Ammon's horn (tissue), 1 donor: Measurements from ENCODE around the gene KRTAP9-2.
"Not testable (repeated sequence)": the region's sequence is repeated elsewhere in the genome, so short reads cannot be mapped to it uniquely, and the experiment has no call there.

Source experiments
- DNase-seq: peaks from one replicate; pipeline ENCODE4 v3.0.0-alpha.2; 2016; ENCODE audit warnings: low spot score

KRTAP9-2 gene, protein sequence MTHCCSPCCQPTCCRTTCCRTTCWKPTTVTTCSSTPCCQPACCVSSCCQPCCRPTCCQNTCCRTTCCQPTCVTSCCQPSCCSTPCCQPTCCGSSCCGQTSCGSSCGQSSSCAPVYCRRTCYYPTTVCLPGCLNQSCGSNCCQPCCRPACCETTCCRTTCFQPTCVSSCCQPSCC

DNA sequence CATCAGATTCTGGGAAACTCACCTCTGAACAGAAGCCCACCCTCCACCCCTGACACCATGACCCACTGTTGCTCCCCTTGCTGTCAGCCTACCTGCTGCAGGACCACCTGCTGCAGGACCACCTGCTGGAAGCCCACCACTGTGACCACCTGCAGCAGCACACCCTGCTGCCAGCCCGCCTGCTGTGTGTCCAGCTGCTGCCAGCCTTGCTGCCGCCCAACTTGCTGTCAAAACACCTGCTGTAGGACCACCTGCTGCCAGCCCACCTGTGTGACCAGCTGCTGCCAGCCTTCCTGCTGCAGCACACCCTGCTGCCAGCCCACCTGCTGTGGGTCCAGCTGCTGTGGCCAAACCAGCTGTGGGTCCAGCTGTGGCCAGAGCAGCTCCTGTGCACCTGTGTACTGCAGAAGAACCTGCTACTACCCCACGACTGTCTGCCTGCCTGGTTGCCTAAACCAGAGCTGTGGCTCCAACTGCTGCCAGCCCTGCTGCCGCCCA is at the start of gene KRTAP9-2:
Gene KRTAP9-2 (plus strand): TSS at position 51 of the 498 bp plus-strand sequence. CDS start 7 bp downstream, at position 58.
- DNase-seq, result not testable (repeated sequence)

DNA sequence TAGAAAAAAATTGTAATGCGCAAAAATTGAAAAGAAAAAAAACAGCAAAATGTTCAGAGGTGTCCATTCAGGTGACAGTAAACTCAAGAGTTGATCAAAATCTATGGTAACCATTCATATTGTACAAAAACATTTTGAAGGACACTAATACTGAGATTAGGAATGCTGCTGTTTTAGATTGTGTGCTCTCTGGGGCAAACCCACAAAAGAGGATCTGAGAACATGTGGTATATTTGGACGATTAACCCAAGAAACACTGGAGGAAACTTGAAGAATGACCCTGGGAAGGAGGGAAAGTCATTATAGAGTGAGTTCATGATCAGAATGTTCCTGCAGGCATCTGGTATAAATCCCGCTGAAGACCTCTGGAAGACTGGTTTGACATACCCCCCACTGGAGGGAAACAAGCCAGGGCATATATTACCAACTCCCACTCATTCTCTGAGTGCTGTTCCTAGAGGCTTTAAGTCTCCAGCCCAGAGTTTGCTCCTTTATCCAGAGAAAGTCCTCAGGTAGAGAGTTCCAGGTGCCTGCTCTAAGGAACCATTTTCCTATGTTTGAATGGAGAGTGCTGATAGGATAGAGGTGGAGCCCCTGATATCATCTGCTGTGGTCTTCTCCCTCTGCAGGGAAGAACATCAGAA is 49.6 kb upstream of the KRTAP9-2 start:
- DNase-seq, result no peak

GRCh38 chr17:41177727-41178271 is 48.6 kb upstream of the KRTAP9-2 start, which contains the start of gene KRTAP4-2:
KRTAP4-2 (minus strand) TSS chr17:41178221; CDS start chr17:41178164, 57 bp downstream.
- no peak for DNase-seq

DNA sequence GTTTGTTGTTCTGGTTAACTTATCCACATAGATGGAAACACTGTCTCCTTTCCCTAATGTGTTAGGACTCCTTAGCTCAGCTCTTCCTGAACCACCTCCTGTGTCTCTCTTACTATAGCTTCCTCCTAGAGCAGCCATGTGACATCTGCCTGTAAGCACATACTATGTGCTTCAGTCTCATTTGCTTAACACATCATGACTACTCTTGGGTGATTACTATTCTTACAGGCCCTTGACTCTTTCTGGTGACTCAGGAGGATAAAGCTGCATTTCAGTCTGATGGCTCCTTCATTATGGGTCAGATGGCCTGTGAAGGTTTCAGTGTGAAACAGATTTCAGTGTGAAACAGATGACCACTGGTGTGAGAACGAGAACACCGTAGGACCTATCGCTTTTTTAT is 48.1 kb upstream of the KRTAP9-2 start:
- peak; percentile 25 for DNase-seq

- no peak for DNase-seq
Measured at GRCh38 chr17:41178843-41179616, 47.4 kb upstream of the KRTAP9-2 start.

DNA sequence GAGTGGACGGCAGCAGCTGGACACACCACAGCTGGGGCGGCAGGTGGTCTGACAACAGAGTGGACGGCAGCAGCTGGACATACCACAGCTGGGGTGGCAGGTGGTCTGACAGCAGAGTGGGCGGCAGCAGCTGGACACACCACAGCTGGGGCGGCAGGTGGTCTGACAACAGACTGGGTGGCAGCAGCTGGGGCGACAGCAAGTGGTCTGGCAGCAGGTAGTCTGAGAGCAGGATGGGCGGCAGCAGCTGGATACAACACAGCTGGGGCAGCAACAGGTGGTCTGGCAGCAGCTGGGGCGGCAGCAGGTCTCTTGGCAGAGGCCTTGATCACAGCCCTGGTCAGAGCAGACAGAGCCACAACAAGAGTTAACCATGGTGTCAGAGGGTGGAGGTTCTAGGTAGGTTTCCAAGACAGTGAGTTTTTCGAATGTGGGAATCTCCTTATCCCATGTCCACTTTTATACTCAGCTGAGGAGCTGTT is 41.9 kb upstream of the KRTAP9-2 start, which contains the start of gene KRTAP4-1:
Gene KRTAP4-1 (minus strand): TSS at position 432 of the 482 bp plus-strand sequence. CDS start 57 bp downstream, at position 375.
- no peak for DNase-seq

- no peak for DNase-seq
Measured at GRCh38 chr17:41185001-41185400, 41.4 kb upstream of the KRTAP9-2 start.

DNA sequence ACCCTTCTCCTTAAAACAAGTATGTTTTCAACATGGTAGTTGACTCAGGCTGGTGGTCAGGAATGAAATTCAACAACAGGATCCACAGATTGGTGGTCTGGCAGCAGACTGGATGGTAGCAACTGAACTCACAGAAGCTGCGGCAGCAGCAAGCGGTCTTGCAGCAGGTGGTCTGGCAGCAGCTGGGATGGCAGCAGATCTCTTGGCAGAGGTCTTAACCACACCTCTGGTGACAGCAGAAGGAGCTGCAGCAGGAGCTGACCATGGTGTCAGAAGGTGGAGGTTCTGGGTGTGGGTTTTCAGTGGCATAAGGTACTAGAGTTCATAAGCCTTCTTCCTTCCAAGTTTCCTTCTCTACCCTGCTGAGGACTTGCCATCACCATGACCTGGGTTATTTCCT is 39.6 kb upstream of the KRTAP9-2 start:
- DNase-seq, result no peak

- DNase-seq, result not testable (repeated sequence)
Measured at GRCh38 chr17:41189837-41190318, 36.6 kb upstream of the KRTAP9-2 start, which contains the start of gene KRTAP9-1. KRTAP9-1 (plus strand) TSS chr17:41189887; CDS start chr17:41189887, 0 bp downstream.

- no peak for DNase-seq
Measured at GRCh38 chr17:41190328-41190727, 36.1 kb upstream of the KRTAP9-2 start.

DNA sequence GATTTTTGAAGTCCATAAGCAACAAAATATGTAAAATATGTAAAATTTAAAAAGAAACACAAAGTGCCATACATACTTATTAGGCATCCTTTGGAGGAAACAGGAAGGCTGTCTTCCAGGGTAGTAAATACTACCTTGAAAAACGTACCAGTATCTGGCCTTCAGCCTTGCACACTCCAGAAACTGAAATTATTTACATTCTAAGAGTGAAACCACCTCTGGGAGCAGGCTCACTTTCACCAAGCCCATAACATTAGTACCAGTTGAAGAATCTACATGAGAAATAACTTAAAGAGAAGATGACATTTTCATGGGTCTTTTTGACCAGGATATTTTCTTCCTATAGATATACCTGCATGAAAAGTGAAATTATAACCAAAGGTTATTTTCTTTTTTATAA is 30.4 kb upstream of the KRTAP9-2 start:
- no peak for DNase-seq

DNA sequence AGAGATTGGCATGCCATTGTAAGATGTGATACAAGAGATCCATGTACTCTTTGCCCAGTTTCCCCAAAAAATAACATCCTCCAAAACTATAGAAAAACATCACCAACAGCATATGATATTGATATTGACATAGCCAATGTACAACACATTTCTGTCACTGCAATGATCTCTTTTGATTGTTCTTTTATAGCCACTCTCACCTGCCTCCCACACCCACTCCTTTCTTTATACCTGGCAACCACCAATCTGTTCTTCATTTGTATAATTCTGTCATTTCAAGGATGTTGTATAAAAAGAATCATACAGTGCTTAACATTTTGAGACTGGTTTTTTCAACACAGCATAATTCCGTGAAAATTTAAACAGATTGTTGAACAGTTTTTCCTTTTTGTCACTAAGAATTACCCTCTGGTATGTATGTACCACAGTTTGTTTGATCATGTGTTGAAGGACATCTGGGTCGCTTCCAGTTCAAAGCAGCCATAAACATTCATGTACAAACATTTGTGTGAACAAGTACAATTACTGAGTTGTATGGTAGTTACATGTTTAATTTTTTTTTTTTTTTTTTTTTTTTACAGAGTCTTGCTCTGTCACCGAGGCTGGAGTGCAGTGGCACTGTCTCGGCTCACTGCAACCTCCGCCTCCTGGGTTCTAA is 26.9 kb upstream of the KRTAP9-2 start:
- DNase-seq, result no peak

DNA sequence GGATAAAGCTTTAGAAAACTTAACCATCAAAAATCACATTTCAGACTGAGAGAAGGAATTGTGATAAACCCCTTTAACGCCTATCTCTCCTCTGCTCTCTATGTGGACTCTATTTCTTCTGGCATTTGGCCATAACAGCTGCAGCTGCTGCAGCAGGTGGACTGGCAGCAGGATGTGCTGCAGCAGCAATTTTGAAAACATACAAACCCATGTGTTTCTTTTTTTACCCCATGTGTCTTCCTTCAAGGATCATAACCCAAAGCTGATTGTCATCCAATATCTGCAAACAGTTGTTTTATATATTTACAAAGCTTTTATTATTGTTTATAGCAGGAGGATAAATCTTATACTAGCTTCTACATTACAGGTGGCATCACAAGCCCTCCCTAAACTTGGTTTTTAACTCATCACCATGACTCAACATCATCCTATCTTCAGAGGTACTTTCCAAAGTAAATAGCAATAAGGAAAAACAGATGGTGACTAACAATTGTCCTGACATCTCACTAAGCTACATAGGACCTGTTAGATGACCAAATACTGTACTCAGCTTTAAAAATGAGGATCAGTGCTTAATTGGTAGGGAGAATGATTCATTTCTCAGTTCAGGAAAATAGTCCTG is 14.5 kb upstream of the KRTAP9-2 start:
- DNase-seq, result no peak

- DNase-seq, result no peak
Measured at GRCh38 chr17:41212524-41213169, 13.8 kb upstream of the KRTAP9-2 start.

GRCh38 chr17:41215681-41216080 is 10.8 kb upstream of the KRTAP9-2 start:
- no peak for DNase-seq

DNA sequence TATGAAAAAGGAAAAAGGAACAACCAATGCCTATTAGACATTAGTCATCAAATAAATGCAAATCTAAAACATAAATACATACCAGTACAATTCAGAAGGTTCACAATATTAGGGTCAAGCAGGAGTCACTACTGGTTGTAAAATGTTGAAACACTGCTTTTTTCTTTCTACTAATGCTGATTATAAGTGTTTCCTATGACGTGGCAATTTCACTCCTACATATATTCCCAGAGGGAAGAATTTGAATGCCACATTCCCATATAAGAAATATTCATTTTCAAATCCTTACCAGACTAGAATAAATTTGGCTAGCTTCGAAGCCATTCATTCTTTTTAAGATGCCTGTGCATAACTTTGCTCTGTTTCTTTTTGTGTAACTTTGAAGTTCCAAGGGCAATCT is 2.6 kb upstream of the KRTAP9-2 start:
- DNase-seq, result no peak

DNA sequence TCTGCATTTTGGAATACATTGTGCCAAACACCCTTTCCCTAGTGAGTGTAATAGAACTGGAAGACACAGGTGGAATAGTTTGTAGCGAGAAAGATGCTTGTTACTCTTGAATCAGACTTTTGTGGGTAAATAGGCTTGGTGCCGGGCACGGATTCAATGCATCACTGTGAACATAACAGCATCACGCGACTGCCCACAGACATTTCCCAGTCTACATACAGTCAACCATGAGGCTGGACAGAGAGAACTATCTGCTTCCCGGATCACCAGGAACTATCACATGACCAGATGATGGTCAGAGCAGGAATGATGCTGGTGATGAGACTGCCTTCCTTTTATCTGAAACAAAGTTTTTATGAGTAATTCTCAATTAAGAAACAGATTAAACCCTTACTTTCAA is 397 bp upstream of the KRTAP9-2 start:
- DNase-seq, result no peak

DNA sequence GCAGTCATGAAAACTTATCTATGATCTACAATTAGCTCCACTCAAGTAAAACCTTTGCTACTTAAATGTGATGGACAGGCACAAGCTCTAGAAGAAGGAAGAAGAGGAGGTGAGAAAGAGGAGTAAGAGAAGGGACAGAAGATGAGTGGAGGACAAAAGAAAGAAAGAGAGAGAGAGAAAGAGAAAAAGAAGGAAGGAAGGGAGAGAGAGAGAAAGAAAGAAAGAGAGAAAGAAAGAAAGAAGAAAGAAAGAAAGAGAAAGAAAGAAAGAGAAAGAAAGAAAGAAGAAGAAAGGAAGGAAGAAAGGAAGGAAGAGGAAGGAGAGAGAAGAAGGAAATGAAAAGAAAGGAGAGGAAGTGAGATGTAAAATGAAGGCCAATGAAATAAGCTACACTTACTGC is 3.6 kb downstream of the KRTAP9-2 start:
- DNase-seq, result no peak

GRCh38 chr17:41231731-41232130 is 5.3 kb downstream of the KRTAP9-2 start:
- no peak for DNase-seq

DNA sequence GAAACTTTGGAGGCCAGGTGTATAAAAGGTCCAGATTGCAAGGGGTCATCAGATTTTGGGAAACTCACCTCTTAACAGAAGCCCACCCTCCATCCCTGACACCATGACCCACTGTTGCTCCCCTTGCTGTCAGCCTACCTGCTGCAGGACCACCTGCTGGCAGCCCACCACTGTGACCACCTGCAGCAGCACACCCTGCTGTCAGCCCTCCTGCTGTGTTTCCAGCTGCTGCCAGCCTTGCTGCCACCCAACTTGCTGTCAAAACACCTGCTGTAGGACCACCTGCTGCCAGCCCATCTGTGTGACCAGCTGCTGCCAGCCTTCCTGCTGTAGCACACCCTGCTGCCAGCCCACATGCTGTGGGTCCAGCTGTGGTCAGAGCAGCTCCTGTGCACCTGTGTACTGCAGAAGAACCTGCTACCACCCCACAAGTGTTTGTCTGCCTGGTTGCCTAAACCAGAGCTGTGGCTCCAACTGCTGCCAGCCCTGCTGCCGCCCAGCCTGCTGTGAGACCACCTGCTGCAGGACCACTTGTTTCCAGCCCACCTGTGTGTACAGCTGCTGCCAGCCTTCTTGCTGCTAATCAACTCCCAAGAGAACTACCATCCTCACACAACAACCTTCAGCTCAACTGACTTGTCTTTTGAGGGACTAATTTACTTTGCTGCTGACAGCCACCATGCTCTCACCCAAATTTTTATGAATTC is 6.1 kb downstream of the KRTAP9-2 start, which contains the start of gene KRTAP9-3:
Gene KRTAP9-3 (plus strand): TSS at position 51 of the 707 bp plus-strand sequence. CDS start 53 bp downstream, at position 104.
- not testable (repeated sequence) for DNase-seq
